ENCODE results near the gene NFATC1.

GRCh38 chr18:79486356-79487182, 90.8 kb downstream of the NFATC1 start:
- TF ChIP-seq CTCF (IDR thresholded peaks at IDR 0.05) (no peak), POLR2A (IDR thresholded peaks at IDR 0.05) (no peak)

Data from thyroid gland (tissue), 4 donors.